T follicular helper cell (primary cell): ENCODE measurements around the gene ST6GALNAC2.
"Not testable (repeated sequence)": the region's sequence is repeated elsewhere in the genome, so short reads cannot be mapped to it uniquely, and the experiment has no call there.

Experiments used
- DNase-seq: peaks from one replicate; pipeline ENCODE4 v3.0.0-alpha.2; 2020; ENCODE audit warnings: low read depth
- total RNA-seq, 2 experiments: gene quantifications; one replicate each; lab custom pipeline; 2026; lab: John Stamatoyannopoulos, UW

The ST6GALNAC2 gene
- total RNA-seq = 0.04 to 0.24 reads per million in 2 experiments

GRCh38 chr17:76585649-76586593 lies at the start of gene ST6GALNAC2:
Gene ST6GALNAC2 (minus strand): TSS chr17:76585860. CDS start chr17:76585808, 52 bp downstream.
- DNase-seq = no peak

GRCh38 chr17:76635039-76635438 lies 49.4 kb upstream of the ST6GALNAC2 start:
- no peak for DNase-seq

- DNase-seq = no peak
Observed at GRCh38 chr17:76633628-76634328, 48.1 kb upstream of the ST6GALNAC2 start.

- DNase-seq = no peak
Observed at GRCh38 chr17:76631821-76632565, 46.3 kb upstream of the ST6GALNAC2 start.

- no peak for DNase-seq
Observed at GRCh38 chr17:76630151-76630550, 44.5 kb upstream of the ST6GALNAC2 start.

- DNase-seq = no peak
Observed at GRCh38 chr17:76627510-76627909, 41.9 kb upstream of the ST6GALNAC2 start.

- no peak for DNase-seq
Observed at GRCh38 chr17:76626442-76626841, 40.8 kb upstream of the ST6GALNAC2 start.

- DNase-seq = no peak
Observed at GRCh38 chr17:76625496-76625895, 39.8 kb upstream of the ST6GALNAC2 start.

- DNase-seq = peak; percentile 63
Observed at GRCh38 chr17:76623271-76624146, 37.8 kb upstream of the ST6GALNAC2 start.

- DNase-seq = no peak
Observed at GRCh38 chr17:76617838-76618237, 32.2 kb upstream of the ST6GALNAC2 start.

GRCh38 chr17:76614912-76615617 lies 29.4 kb upstream of the ST6GALNAC2 start:
- DNase-seq = no peak

- not testable (repeated sequence) for DNase-seq
Observed at GRCh38 chr17:76614064-76614759, 28.6 kb upstream of the ST6GALNAC2 start.

- no peak for DNase-seq
Observed at GRCh38 chr17:76612977-76613851, 27.6 kb upstream of the ST6GALNAC2 start.

GRCh38 chr17:76612465-76612864 lies 26.8 kb upstream of the ST6GALNAC2 start:
- no peak for DNase-seq

GRCh38 chr17:76611758-76612157 lies 26.1 kb upstream of the ST6GALNAC2 start:
- no peak for DNase-seq

- not testable (repeated sequence) for DNase-seq
Observed at GRCh38 chr17:76611080-76611749, 25.6 kb upstream of the ST6GALNAC2 start.

- not testable (repeated sequence) for DNase-seq
Observed at GRCh38 chr17:76606685-76607084, 21.0 kb upstream of the ST6GALNAC2 start.

GRCh38 chr17:76601065-76601464 lies 15.4 kb upstream of the ST6GALNAC2 start:
- DNase-seq = no peak
